ENCODE measurements around the gene LDLRAP1.
A peak's percentile ranks its signal among the peaks of the same experiment; 100 is the strongest.

The LDLRAP1 gene

DNA sequence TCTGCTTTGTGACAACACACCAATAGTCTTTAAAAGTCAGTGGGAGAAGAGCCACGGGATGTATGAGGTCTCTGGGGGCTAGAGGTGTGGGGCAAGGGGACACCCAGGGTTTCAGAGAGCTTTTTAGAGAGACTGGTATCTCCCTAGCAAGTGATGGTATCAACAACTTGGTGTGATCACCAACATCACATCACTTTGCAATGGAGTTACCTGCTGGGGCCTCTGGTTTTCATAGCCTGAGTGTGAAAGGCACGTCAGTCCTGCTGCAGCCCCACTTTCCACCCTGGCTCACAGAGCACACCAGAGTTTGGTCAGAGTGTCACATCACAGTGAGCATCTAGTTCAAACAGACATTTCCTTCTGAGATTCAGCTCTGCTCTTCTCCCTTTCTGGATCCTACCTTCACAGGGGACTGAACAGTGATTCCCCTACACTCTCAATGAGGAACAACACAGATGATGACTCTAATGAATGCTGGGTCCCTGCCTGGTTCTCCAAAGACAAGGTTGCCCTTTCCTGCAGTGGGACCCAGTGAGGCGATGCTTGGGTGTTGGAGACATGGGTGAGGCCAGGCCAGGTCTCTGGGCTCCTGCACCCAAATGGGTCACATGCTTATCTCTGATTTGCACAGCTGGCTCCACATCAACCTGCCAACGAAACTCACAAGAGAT, 71.2 kb downstream of the LDLRAP1 start:
- Histone ChIP-seq H3K9ac (ENCODE audit: low read length) (no peak overlapping the region), H3K4me1 (ENCODE audit: control insufficient read depth, insufficient read depth, low read length) (peaks cover 14% of the 10 kb centered on the region), H3K4me3 (ENCODE audit: low read length) (no peak overlapping the region), H3K27me3 (ENCODE audit: control insufficient read depth, insufficient read depth, low read length) (no peaks in the 10 kb centered on the region), H3K36me3 (ENCODE audit: control insufficient read depth, insufficient read depth, low read length) (no peaks in the 10 kb centered on the region), H3K27ac (ENCODE audit: low read depth, low read length) (no peak overlapping the region)

DNA sequence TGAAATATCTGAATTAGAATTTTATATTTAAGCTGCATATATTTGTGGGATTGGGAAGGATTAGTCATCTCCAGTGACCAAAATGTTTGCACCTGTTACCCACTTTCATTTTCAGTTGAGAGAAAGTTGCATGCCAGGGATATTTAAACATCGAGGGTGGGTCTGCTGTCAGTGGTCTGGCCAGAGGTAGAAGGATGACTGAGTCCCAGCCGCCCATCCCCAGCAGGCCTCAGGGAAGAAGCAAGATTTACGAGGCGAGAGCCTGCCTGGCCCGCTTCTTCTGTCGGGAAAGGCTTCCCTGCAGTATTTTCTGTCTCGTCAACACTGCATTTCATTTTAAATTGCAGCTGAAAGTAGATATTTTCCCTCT, 71.8 kb downstream of the LDLRAP1 start:
- no peaks in the 10 kb centered on the region for H3K36me3 ChIP-seq (ENCODE audit: control insufficient read depth, insufficient read depth, low read length)
- no peak overlapping the region for H3K9ac ChIP-seq (ENCODE audit: low read length)
- peak overlapping the region; percentile 79 for H3K27ac ChIP-seq (ENCODE audit: low read depth, low read length)
- no peak overlapping the region for H3K4me3 ChIP-seq (ENCODE audit: low read length)
- peaks cover 11% of the 10 kb centered on the region for H3K4me1 ChIP-seq (ENCODE audit: control insufficient read depth, insufficient read depth, low read length)
- H3K27me3 ChIP-seq (ENCODE audit: control insufficient read depth, insufficient read depth, low read length), result no peaks in the 10 kb centered on the region

DNA sequence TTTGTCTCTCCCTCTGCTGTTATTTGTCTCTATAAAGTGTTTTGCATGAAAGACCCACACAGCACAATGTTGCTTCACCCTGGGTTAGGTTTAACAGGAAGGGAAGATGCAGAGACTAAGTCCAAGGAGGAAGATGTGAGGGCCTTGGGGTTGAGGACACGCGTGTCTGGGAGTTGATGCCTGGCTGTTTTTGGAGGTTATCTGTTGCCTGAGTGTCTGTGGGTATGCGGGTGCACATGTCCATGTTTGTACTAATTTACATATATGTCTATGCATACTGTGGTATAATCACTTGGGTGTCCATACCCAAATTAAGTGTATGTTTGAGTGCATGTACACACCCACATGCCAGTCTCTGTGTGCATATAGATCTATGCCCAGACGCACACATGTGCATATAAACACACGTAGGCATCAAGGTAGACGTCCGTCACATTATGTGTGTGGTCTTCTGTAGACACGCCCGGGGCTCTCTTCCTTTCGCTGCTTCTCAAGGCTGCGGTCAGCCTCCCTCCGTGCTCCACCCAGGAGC, 72.2 kb downstream of the LDLRAP1 start:
- Histone ChIP-seq H3K9ac (ENCODE audit: low read length) (no peak overlapping the region), H3K36me3 (ENCODE audit: control insufficient read depth, insufficient read depth, low read length) (no peaks in the 10 kb centered on the region), H3K4me1 (ENCODE audit: control insufficient read depth, insufficient read depth, low read length) (peaks cover 8% of the 10 kb centered on the region), H3K27me3 (ENCODE audit: control insufficient read depth, insufficient read depth, low read length) (no peaks in the 10 kb centered on the region), H3K27ac (ENCODE audit: low read depth, low read length) (peak overlapping the region; percentile 79), H3K4me3 (ENCODE audit: low read length) (peak overlapping the region; percentile 63)

DNA sequence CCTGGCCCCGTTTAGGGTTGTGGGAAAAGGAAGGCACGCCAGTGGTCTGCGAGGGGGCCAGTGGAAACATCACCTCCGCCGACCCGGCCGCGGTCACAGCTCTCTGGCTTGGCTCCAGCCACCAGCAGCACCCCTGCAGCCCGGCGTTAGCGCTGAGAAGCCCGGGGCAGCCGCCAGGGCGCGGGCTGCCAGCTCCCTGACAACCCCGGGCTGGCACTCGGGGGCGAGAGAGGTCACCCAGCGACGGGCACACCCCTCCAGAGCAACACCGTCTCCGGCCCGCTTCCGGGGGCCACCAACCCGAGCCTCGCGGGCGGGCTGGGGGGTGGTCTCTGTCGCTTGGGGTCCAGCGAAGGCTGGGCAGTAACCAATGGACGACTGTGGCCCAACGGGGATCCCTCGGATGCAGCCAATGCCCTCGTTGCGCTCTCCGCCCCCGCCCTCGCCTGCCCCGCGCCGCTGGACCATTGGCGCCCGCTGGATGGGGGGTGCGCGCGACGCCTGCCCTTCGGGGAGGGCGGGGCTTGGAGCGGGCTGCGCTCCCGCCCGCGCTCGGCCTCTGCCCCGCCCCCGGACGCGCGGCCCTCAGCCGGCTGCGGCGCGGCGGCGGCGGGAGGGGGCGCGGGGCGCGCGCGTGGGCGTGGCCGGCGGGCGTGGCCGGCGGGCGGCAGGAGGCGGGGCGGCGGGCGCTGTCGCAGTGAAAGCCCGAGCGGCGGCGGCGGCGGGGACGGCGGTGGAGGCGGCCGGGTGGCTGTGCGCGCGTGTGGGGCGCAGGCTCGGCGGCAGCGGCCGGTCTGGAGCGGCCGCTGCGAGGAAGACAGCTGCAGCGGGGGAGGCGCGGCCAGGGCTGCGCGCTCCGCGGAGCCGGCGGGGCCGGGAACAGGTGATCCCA, 72.9 kb downstream of the LDLRAP1 start, which contains the start of gene MAN1C1:
Gene MAN1C1, plus strand, starts transcription at position 697 of the 892 bp plus-strand sequence. CDS start 1,007 bp downstream, outside the sequence.
- H3K9ac ChIP-seq (ENCODE audit: low read length), result no peak within 1 kb of the TSS
- H3K4me3 ChIP-seq (ENCODE audit: low read length), result peak within 1 kb of the TSS; percentile 72
- H3K4me1 ChIP-seq (ENCODE audit: control insufficient read depth, insufficient read depth, low read length), result peaks cover 8% of the 10 kb centered on the region
- no peaks in the 10 kb centered on the region for H3K27me3 ChIP-seq (ENCODE audit: control insufficient read depth, insufficient read depth, low read length)
- H3K27ac ChIP-seq (ENCODE audit: low read depth, low read length), result peak within 1 kb of the TSS; percentile 79
- H3K36me3 ChIP-seq (ENCODE audit: control insufficient read depth, insufficient read depth, low read length), result no peaks in the 10 kb centered on the region

DNA sequence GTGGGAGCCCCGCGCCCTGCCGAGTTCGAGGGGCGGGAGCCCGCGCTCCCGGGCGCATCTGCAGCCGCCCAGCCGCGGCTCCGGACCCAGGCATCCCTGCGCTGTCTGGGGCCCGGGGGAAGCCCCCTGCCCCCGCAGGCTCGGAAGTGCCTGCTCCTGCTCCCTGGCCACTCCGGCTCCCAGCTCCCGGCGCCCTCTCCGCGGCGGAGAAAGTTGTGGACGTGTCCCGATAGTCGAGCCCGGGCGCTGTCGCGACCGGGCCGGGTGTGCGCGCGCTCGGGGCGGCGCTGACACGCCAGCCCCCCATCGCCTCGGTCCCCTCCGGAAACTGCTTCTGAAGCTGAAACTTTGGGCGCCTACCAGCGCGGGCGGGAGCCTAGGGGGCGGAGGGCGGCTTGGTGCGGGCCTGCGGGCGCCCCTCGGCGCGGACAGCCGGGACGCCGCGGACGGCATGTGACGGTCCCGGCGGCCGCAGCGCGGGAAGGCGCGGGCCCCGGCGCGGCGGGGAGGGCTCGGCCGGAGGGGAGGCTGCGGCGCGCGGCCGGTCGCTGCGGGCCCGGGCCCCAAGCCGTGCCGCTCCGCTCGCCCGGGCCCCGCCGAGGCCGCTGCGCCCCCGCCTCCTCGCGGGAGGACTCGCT, 73.7 kb downstream of the LDLRAP1 start:
- H3K27ac ChIP-seq (ENCODE audit: low read depth, low read length), result no peak overlapping the region

DNA sequence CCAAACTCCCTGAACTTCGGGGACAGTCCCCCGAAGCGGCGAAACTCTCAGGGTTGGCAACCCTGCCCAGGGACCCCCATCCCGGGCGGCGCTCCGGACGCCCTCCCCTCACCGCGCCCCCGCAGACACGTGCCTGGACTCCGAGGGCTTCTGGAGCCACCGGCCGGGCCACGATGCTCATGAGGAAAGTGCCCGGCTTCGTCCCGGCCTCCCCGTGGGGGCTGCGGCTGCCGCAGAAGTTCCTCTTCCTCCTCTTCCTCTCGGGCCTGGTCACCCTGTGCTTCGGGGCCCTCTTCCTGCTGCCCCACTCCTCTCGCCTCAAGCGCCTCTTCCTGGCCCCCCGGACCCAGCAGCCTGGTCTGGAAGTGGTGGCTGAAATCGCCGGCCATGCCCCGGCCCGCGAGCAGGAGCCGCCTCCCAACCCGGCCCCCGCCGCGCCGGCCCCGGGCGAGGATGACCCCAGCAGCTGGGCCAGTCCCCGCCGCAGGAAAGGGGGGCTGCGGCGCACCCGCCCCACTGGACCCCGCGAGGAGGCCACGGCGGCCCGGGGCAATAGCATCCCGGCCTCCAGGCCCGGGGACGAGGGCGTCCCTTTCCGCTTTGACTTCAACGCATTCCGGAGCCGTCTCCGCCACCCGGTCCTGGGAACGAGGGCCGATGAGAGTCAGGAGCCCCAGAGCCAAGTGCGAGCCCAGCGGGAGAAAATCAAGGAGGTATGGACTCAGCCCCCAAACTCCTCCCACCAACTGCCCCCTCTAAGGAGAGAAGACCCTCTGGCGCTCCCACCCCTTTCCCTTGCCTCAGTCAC, 74.4 kb downstream of the LDLRAP1 start:
- no peaks in the 10 kb centered on the region for H3K27me3 ChIP-seq (ENCODE audit: control insufficient read depth, insufficient read depth, low read length)
- peaks cover 12% of the 10 kb centered on the region for H3K4me1 ChIP-seq (ENCODE audit: control insufficient read depth, insufficient read depth, low read length)
- peak overlapping the region; percentile 21 for H3K9ac ChIP-seq (ENCODE audit: low read length)
- no peak overlapping the region for H3K27ac ChIP-seq (ENCODE audit: low read depth, low read length)
- no peaks in the 10 kb centered on the region for H3K36me3 ChIP-seq (ENCODE audit: control insufficient read depth, insufficient read depth, low read length)
- peak overlapping the region; percentile 72 for H3K4me3 ChIP-seq (ENCODE audit: low read length)

More for the DNA sequence above, 73.7 kb downstream of the LDLRAP1 start:
- H3K36me3 ChIP-seq (ENCODE audit: control insufficient read depth, insufficient read depth, low read length), result no peaks in the 10 kb centered on the region
- H3K27me3 ChIP-seq (ENCODE audit: control insufficient read depth, insufficient read depth, low read length), result no peaks in the 10 kb centered on the region
- peaks cover 8% of the 10 kb centered on the region for H3K4me1 ChIP-seq (ENCODE audit: control insufficient read depth, insufficient read depth, low read length)
- peak overlapping the region; percentile 72 for H3K4me3 ChIP-seq (ENCODE audit: low read length)
- H3K9ac ChIP-seq (ENCODE audit: low read length), result no peak overlapping the region

DNA sequence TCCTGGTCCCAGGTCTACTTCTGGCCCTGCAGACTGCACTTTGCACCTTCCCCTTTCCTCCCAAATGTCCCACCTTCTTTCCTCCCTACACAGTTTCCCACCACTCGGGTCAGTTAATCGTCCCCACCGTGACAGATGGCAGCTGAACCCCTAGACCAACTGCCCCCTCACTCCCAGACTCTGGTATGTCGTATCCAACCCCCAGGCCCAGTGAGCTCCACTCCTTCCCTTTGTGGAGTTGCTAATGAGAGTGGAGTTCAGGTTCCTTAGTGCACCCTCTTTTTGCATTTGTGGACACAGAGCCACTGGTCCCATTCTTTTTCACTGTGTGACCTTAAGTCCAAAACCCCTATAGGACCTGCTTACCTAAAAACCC, 75.0 kb downstream of the LDLRAP1 start:
- Histone ChIP-seq H3K4me3 (ENCODE audit: low read length) (peak overlapping the region; percentile 72), H3K27me3 (ENCODE audit: control insufficient read depth, insufficient read depth, low read length) (no peaks in the 10 kb centered on the region), H3K9ac (ENCODE audit: low read length) (peak overlapping the region; percentile 21), H3K4me1 (ENCODE audit: control insufficient read depth, insufficient read depth, low read length) (peaks cover 12% of the 10 kb centered on the region), H3K27ac (ENCODE audit: low read depth, low read length) (no peak overlapping the region), H3K36me3 (ENCODE audit: control insufficient read depth, insufficient read depth, low read length) (no peaks in the 10 kb centered on the region)
